ENCODE results near the gene PFKFB3.

- TF ChIP-seq CSDC2 (CRISPR knock-in tag; IDR thresholded peaks at IDR 0.05) (no peak), ISL1 (CRISPR knock-in tag; IDR thresholded peaks at IDR 0.05) (no peak)
Observed at GRCh38 chr10:6292741-6293151, 90.0 kb downstream of the PFKFB3 start.

All from SK-N-SH treated with all-trans-retinoic acid at 6 μM for 48 hours (cell line).